OCI-LY3 (cell line): Measurements from ENCODE around the gene DDX24.

Experiments
- EZH2phosphoT487 ChIP-seq: fragments of 200-600 bp; shearing (Covaris generic); IDR thresholded peaks from 2 replicates; pipeline ENCODE4 v1.6.1; 2018; ENCODE audit warnings: antibody characterized with exemption, mixed run types, low read depth
- TF ChIP-seq, protein P1 (sequence below): fragments of 200-600, 300-600 bp; sonication (generic); IDR thresholded peaks from 2 replicates; pipeline ENCODE4 v1.5.1; 2014; ENCODE audit warnings: antibody characterized with exemption, low read length, low read depth

DNA sequence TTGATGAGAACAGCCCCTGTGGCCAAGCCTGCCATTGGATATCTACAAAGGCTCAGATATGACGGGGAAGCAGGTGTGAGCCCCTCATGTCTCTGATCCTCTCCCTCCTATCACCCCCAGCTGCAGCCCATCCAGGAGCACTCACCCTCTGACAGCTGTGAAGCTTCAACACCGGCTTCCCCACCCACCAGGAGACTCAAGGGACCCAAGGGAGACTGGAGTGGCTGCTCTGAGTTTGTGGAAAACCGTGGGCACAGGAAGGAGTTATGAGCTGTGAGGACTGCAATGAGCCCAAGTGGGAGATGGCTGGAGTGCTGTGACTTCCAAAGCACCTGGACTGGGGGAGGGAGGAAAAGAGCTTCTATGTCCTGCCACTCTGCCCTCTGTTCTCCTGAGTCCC is 40.5 kb upstream of the DDX24 start:
- TF ChIP-seq, protein P1, sequence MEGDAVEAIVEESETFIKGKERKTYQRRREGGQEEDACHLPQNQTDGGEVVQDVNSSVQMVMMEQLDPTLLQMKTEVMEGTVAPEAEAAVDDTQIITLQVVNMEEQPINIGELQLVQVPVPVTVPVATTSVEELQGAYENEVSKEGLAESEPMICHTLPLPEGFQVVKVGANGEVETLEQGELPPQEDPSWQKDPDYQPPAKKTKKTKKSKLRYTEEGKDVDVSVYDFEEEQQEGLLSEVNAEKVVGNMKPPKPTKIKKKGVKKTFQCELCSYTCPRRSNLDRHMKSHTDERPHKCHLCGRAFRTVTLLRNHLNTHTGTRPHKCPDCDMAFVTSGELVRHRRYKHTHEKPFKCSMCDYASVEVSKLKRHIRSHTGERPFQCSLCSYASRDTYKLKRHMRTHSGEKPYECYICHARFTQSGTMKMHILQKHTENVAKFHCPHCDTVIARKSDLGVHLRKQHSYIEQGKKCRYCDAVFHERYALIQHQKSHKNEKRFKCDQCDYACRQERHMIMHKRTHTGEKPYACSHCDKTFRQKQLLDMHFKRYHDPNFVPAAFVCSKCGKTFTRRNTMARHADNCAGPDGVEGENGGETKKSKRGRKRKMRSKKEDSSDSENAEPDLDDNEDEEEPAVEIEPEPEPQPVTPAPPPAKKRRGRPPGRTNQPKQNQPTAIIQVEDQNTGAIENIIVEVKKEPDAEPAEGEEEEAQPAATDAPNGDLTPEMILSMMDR = no peak
- TF ChIP-seq EZH2phosphoT487 = no peak
